ENCODE measurements around the gene SNPH. TPM values are rescaled to one million over a fixed set of nuclear protein-coding genes. Genes with fewer than 3 reads are reported as not detected.

Gene SNPH
- total RNA-seq, 4 donors from 2014 or later, result 9.6 to 29.5 (median 17.3) TPM

GRCh38 chr20:1296117-1296610 is 30.1 kb downstream of the SNPH start:
- WGBS, result 90% methylated on average over 13 of the region's 20 CpGs
- TF ChIP-seq EP300 (IDR thresholded peaks at IDR 0.05) (no peak), POLR2A (IDR thresholded peaks at IDR 0.05; ENCODE audit: low read depth) (no peak), CTCF (IDR thresholded peaks at IDR 0.05) (no peak), POLR2AphosphoS5 (IDR thresholded peaks at IDR 0.05) (no peak)
- no peak overlapping the region for H3K27ac ChIP-seq (replicated peaks in 1 of 4)
- no peaks in the 10 kb centered on the region for H3K9me3 ChIP-seq
- DNase-seq (ENCODE audit: extremely low spot score), result no peak
- peaks cover 0 to 13% (median 1%) of the 10 kb centered on the region in 4 donors for H3K4me1 ChIP-seq
- intact Hi-C loops (cut with DNase I), result no loop called here
- H3K36me3 ChIP-seq, result peaks cover 0 to 58% (median 29%) of the 10 kb centered on the region in 4 donors
- no peak overlapping the region for H3K4me3 ChIP-seq
- no peaks in the 10 kb centered on the region for H3K27me3 ChIP-seq

- TF ChIP-seq POLR2A (IDR thresholded peaks at IDR 0.05; ENCODE audit: low read depth) (no peak), CTCF (IDR thresholded peaks at IDR 0.05) (no peak), POLR2AphosphoS5 (IDR thresholded peaks at IDR 0.05) (no peak)
- intact Hi-C loops (cut with DNase I), result no loop called here
- Histone ChIP-seq H3K27ac (replicated peaks in 1 of 4) (no peak overlapping the region), H3K36me3 (peaks cover 0 to 59% (median 29%) of the 10 kb centered on the region in 4 donors), H3K4me1 (peaks cover 0 to 11% (median 0%) of the 10 kb centered on the region in 4 donors), H3K9me3 (no peaks in the 10 kb centered on the region), H3K4me3 (no peak overlapping the region), H3K27me3 (no peaks in the 10 kb centered on the region)
- DNase-seq (ENCODE audit: extremely low spot score), result no peak
- 93% methylated on average over 14 of the region's 14 CpGs for WGBS
Observed at GRCh38 chr20:1296922-1297321, 30.8 kb downstream of the SNPH start.

- 100% methylated on average over 2 of the region's 2 CpGs for WGBS
- H3K9me3 ChIP-seq, result no peaks in the 10 kb centered on the region
- intact Hi-C loops (cut with DNase I), result no loop called here
- TF ChIP-seq POLR2A (IDR thresholded peaks at IDR 0.05; ENCODE audit: low read depth), result no peak
- no peak for TF ChIP-seq POLR2AphosphoS5 (IDR thresholded peaks at IDR 0.05)
- no peak for TF ChIP-seq CTCF (IDR thresholded peaks at IDR 0.05)
- TF ChIP-seq EP300 (IDR thresholded peaks at IDR 0.05), result no peak
- no peak for DNase-seq (ENCODE audit: extremely low spot score)
- no peak overlapping the region for H3K4me3 ChIP-seq
- no peaks in the 10 kb centered on the region for H3K27me3 ChIP-seq
- H3K4me1 ChIP-seq, result peaks cover 0 to 7% (median 0%) of the 10 kb centered on the region in 4 donors
- H3K27ac ChIP-seq (replicated peaks in 1 of 4), result no peak overlapping the region
- peaks cover 0 to 59% (median 29%) of the 10 kb centered on the region in 4 donors for H3K36me3 ChIP-seq
Observed at GRCh38 chr20:1297486-1297885, 31.4 kb downstream of the SNPH start.

GRCh38 chr20:1298166-1298565 is 32.1 kb downstream of the SNPH start:
- TF ChIP-seq CTCF (IDR thresholded peaks at IDR 0.05) (no peak), POLR2A (IDR thresholded peaks at IDR 0.05; ENCODE audit: low read depth) (no peak), POLR2AphosphoS5 (IDR thresholded peaks at IDR 0.05) (no peak)
- Histone ChIP-seq H3K4me3 (no peak overlapping the region), H3K9me3 (no peaks in the 10 kb centered on the region), H3K27me3 (no peaks in the 10 kb centered on the region), H3K27ac (replicated peaks in 1 of 4) (no peak overlapping the region), H3K4me1 (peaks cover 0 to 7% (median 0%) of the 10 kb centered on the region in 4 donors), H3K36me3 (peaks cover 0 to 65% (median 29%) of the 10 kb centered on the region in 4 donors)
- intact Hi-C loops (cut with DNase I), result no loop called here
- DNase-seq (ENCODE audit: extremely low spot score), result no peak
- WGBS, result 88% methylated on average over 5 of the region's 5 CpGs

Data from esophagus muscularis mucosa (tissue), 4 donors.